Measurements from ENCODE around the gene CH25H.

- TF ChIP-seq, protein P1, sequence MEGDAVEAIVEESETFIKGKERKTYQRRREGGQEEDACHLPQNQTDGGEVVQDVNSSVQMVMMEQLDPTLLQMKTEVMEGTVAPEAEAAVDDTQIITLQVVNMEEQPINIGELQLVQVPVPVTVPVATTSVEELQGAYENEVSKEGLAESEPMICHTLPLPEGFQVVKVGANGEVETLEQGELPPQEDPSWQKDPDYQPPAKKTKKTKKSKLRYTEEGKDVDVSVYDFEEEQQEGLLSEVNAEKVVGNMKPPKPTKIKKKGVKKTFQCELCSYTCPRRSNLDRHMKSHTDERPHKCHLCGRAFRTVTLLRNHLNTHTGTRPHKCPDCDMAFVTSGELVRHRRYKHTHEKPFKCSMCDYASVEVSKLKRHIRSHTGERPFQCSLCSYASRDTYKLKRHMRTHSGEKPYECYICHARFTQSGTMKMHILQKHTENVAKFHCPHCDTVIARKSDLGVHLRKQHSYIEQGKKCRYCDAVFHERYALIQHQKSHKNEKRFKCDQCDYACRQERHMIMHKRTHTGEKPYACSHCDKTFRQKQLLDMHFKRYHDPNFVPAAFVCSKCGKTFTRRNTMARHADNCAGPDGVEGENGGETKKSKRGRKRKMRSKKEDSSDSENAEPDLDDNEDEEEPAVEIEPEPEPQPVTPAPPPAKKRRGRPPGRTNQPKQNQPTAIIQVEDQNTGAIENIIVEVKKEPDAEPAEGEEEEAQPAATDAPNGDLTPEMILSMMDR (IDR thresholded peaks at IDR 0.05): peak; percentile 72 to 83 (median 79)
- no peak for TF ChIP-seq POLR2A (IDR thresholded peaks at IDR 0.05)
Measured at GRCh38 chr10:89217057-89217990, 10.2 kb upstream of the CH25H start.
